Neural cell (in vitro differentiated cells): ENCODE measurements around the gene INTS14. TPM values are rescaled to one million over a fixed set of nuclear protein-coding genes. Genes with fewer than 3 reads are reported as not detected.

ENCODE experiments used
- H2AFZ ChIP-seq: fragments of 200-600, 300-800 bp; sonication (generic), shearing (Covaris generic); 2 replicates; pipeline ENCODE4 v1.6.0; 2014; ENCODE audit warnings: low read depth, mild to moderate bottlenecking, antibody characterized with exemption, low read length, moderate library complexity
- H3F3A ChIP-seq: fragments of 200-600 bp; shearing (Covaris generic); 2 replicates; pipeline ENCODE4 v1.6.1; 2016; ENCODE audit warnings: mild to moderate bottlenecking, moderate library complexity, mixed read lengths, antibody characterized with exemption, low read length; ENCODE audit not compliant: insufficient read depth, poor library complexity, severe bottlenecking
- H3K27ac ChIP-seq: fragments of 200-600, 300-800 bp; sonication (generic), shearing (Covaris generic); 2 replicates; pipeline ENCODE4 v1.5.1; 2014; ENCODE audit warnings: mild to moderate bottlenecking, low read length, moderate library complexity
- H3K27me3 ChIP-seq: fragments of 300-800, 200-600 bp; sonication (generic), shearing (Covaris generic); 2 replicates; pipeline ENCODE4 v1.6.0; 2014; ENCODE audit warnings: mild to moderate bottlenecking, low read depth, low read length, moderate library complexity; ENCODE audit not compliant: insufficient read depth
- H3K36me3 ChIP-seq: fragments of 300-800, 200-600 bp; sonication (generic), shearing (Covaris generic); 2 replicates; pipeline ENCODE4 v1.5.1; 2014; ENCODE audit warnings: mild to moderate bottlenecking, antibody characterized with exemption, low read length, moderate library complexity; ENCODE audit not compliant: insufficient read depth
- H3K4me2 ChIP-seq: fragments of 300-800, 200-600 bp; sonication (generic), shearing (Covaris generic); 2 replicates; pipeline ENCODE4 v1.6.0; 2014; ENCODE audit warnings: mild to moderate bottlenecking, low read length
- H3K4me3 ChIP-seq: fragments of 300-800, 200-600 bp; sonication (generic), shearing (Covaris generic); 2 replicates; pipeline ENCODE4 v1.5.1; 2014; ENCODE audit warnings: mild to moderate bottlenecking, low read length, moderate library complexity
- H3K79me2 ChIP-seq: fragments of 200-600 bp; shearing (Covaris generic); replicated peaks from 2 replicates; pipeline ENCODE4 v1.6.0; 2014; ENCODE audit warnings: mild to moderate bottlenecking, low read length, moderate library complexity; ENCODE audit not compliant: insufficient read depth
- H3K9ac ChIP-seq: fragments of 300-800, 200-600 bp; sonication (generic), shearing (Covaris generic); 2 replicates; pipeline ENCODE4 v1.6.1; 2016; ENCODE audit warnings: mild to moderate bottlenecking, low read length, mixed read lengths
- H3K9me2 ChIP-seq: fragments of 200-600 bp; shearing (Covaris generic); 2 replicates; pipeline ENCODE4 v1.6.1; 2016; ENCODE audit warnings: mild to moderate bottlenecking, low read length, mixed read lengths; ENCODE audit not compliant: insufficient read depth
- H3K9me3 ChIP-seq: fragments of 200-600, 300-800 bp; sonication (generic), shearing (Covaris generic); 2 replicates; pipeline ENCODE4 v1.6.1; 2016; ENCODE audit warnings: mild to moderate bottlenecking, mixed run types, low read length, moderate library complexity, mixed read lengths
- H4K20me1 ChIP-seq: fragments of 200-600 bp; shearing (Covaris generic); 2 replicates; pipeline ENCODE4 v1.6.1; 2016; ENCODE audit warnings: mild to moderate bottlenecking, mixed run types; ENCODE audit not compliant: insufficient read depth
- EP300 ChIP-seq: fragments of 450-650 bp; conservative IDR thresholded peaks from 2 replicates; pipeline ENCODE4 v1.6.1; 2014; ENCODE audit warnings: antibody characterized with exemption, mild to moderate bottlenecking, moderate library complexity; ENCODE audit not compliant: poor library complexity, severe bottlenecking
- EZH2 ChIP-seq: fragments of 200-600, 300-800 bp; shearing (Covaris generic), sonication (generic); IDR thresholded peaks from 2 replicates; pipeline ENCODE4 v1.6.1; 2014; ENCODE audit warnings: antibody characterized with exemption, low read length, borderline replicate concordance, mild to moderate bottlenecking; ENCODE audit not compliant: insufficient read depth, poor library complexity, severe bottlenecking
- MXI1 ChIP-seq: fragments of 450-650 bp; conservative IDR thresholded peaks from 2 replicates; pipeline ENCODE4 v1.6.1; 2014; ENCODE audit warnings: antibody characterized with exemption, mild to moderate bottlenecking; ENCODE audit not compliant: poor library complexity, severe bottlenecking
- POLR2AphosphoS5 ChIP-seq: IDR thresholded peaks from 2 replicates; pipeline ENCODE4 v1.6.1; 2012
- RAD21 ChIP-seq: fragments of 450-650 bp; conservative IDR thresholded peaks from 2 replicates; pipeline ENCODE4 v1.6.1; 2014; ENCODE audit warnings: antibody characterized with exemption, mild to moderate bottlenecking, moderate library complexity
- REST ChIP-seq: IDR thresholded peaks from 2 replicates; pipeline ENCODE4 v1.6.1; 2012; ENCODE audit warnings: borderline replicate concordance
- SMC3 ChIP-seq: fragments of 450-650 bp; conservative IDR thresholded peaks from 2 replicates; pipeline ENCODE4 v1.6.1; 2014; ENCODE audit warnings: antibody characterized with exemption, mild to moderate bottlenecking, moderate library complexity; ENCODE audit not compliant: poor library complexity
- TAF1 ChIP-seq: IDR thresholded peaks from 2 replicates; pipeline ENCODE4 v1.6.1; 2012; ENCODE audit warnings: low read depth
- polyA plus RNA-seq: library from polyadenylated mRNA; depleted of rRNA; stranded (reverse); fragments of >200 nt; gene quantifications from 2 replicates; pipeline ENCODE4 v1.2.3, GENCODE V29; 2014
- TF ChIP-seq, protein P1 (sequence below): fragments of 450-650 bp; IDR thresholded peaks from 2 replicates; pipeline ENCODE4 v1.5.1; 2014; ENCODE audit warnings: antibody characterized with exemption, mild to moderate bottlenecking, moderate library complexity; ENCODE audit not compliant: poor library complexity, severe bottlenecking

The INTS14 gene
- polyA plus RNA-seq, 1 donor from 2014 or later = 49.7 TPM

- H3F3A ChIP-seq = no peaks in the 10 kb centered on the region
- H3K79me2 ChIP-seq = peaks cover 67% of the 10 kb centered on the region
- peak overlapping the region; percentile 98 for H3K4me3 ChIP-seq
- H3K36me3 ChIP-seq = no peaks in the 10 kb centered on the region
- H3K9ac ChIP-seq = no peak overlapping the region
- no peaks in the 10 kb centered on the region for H3K27me3 ChIP-seq
- H2AFZ ChIP-seq = no peak overlapping the region
- no peaks in the 10 kb centered on the region for H3K9me3 ChIP-seq
- H3K4me2 ChIP-seq = peak overlapping the region; percentile 9
- no peak for TF ChIP-seq SMC3
- no peak for TF ChIP-seq EP300
- no peak for TF ChIP-seq MXI1
- no peak for TF ChIP-seq TAF1
- no peak for TF ChIP-seq POLR2AphosphoS5
- TF ChIP-seq REST = no peak
- TF ChIP-seq, protein P1, sequence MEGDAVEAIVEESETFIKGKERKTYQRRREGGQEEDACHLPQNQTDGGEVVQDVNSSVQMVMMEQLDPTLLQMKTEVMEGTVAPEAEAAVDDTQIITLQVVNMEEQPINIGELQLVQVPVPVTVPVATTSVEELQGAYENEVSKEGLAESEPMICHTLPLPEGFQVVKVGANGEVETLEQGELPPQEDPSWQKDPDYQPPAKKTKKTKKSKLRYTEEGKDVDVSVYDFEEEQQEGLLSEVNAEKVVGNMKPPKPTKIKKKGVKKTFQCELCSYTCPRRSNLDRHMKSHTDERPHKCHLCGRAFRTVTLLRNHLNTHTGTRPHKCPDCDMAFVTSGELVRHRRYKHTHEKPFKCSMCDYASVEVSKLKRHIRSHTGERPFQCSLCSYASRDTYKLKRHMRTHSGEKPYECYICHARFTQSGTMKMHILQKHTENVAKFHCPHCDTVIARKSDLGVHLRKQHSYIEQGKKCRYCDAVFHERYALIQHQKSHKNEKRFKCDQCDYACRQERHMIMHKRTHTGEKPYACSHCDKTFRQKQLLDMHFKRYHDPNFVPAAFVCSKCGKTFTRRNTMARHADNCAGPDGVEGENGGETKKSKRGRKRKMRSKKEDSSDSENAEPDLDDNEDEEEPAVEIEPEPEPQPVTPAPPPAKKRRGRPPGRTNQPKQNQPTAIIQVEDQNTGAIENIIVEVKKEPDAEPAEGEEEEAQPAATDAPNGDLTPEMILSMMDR = no peak
- no peak for TF ChIP-seq RAD21
- no peak for TF ChIP-seq EZH2
- no peak overlapping the region for H3K27ac ChIP-seq
- H3K9me2 ChIP-seq = no peaks in the 10 kb centered on the region
- no peaks in the 10 kb centered on the region for H4K20me1 ChIP-seq
These were observed 77.7 kb downstream of the INTS14 start for GRCh38 chr15:65533057-65533756.

- Histone ChIP-seq H3K9me3 (no peaks in the 10 kb centered on the region), H4K20me1 (no peaks in the 10 kb centered on the region), H3K9ac (no peak overlapping the region), H3K27me3 (no peaks in the 10 kb centered on the region), H3F3A (no peaks in the 10 kb centered on the region), H2AFZ (no peak overlapping the region), H3K79me2 (peaks cover 64% of the 10 kb centered on the region), H3K9me2 (no peaks in the 10 kb centered on the region), H3K4me3 (peak overlapping the region; percentile 98), H3K4me2 (no peak overlapping the region), H3K27ac (no peak overlapping the region), H3K36me3 (no peaks in the 10 kb centered on the region)
- TF ChIP-seq EP300 (no peak), RAD21 (no peak), POLR2AphosphoS5 (no peak), SMC3 (no peak), TAF1 (no peak), EZH2 (no peak), MXI1 (no peak), REST (no peak)
- TF ChIP-seq, protein P1 = no peak
These were observed 78.2 kb downstream of the INTS14 start for GRCh38 chr15:65532738-65533051.
